CD4-positive, alpha-beta T cell (primary cell): Measurements from ENCODE around the gene SLC12A3. TPM values are rescaled to one million over a fixed set of nuclear protein-coding genes. Genes with fewer than 3 reads are reported as not detected.

Experiments
- ATAC-seq: fragments of 200-7000 bp; cut with Tn5 transposase; one replicate; pipeline ENCODE4 v1.10.0; 2022; ENCODE audit warnings: mild to moderate bottlenecking; ENCODE audit not compliant: poor library complexity
- CTCF ChIA-PET: fragments of 350-600 bp; sonication (Branson Sonifier 250); formaldehyde crosslinking; loops from one replicate; lab custom pipeline; 2021; ENCODE audit warnings: antibody characterized with exemption, inconsistent platforms; lab: Charles Lee
- POLR2A ChIA-PET: fragments of 350-600 bp; sonication (Branson Sonifier 250); formaldehyde crosslinking; loops from one replicate; lab custom pipeline; 2021; ENCODE audit warnings: antibody characterized with exemption, inconsistent platforms; lab: Charles Lee
- DNase-seq, 14 experiments: peaks; one replicate each; pipeline ENCODE4 v3.0.0-alpha.2; 2013 to 2020; ENCODE audit warnings: mixed read lengths in 2 of 14
- H3K27ac ChIP-seq, 2 donors: one replicate each; pipeline versions ENCODE4 v1.5.1 to v1.7.0; 2013; ENCODE audit warnings: low read length in 2 of 2, low read depth in 1 of 2, mild to moderate bottlenecking in 1 of 2
- H3K27me3 ChIP-seq, 2 experiments: 1 replicate in 1 of 2; 2 replicates in 1 of 2; pipeline versions ENCODE4 v1.6.1 to v1.7.0; 2013; ENCODE audit warnings: low read length in 2 of 2, control low read depth in 1 of 2, mild to moderate bottlenecking in 1 of 2, moderate library complexity in 1 of 2; ENCODE audit not compliant: insufficient read depth in 2 of 2, control insufficient read depth in 1 of 2
- H3K36me3 ChIP-seq: one replicate; pipeline ENCODE4 v1.6.1; 2013; ENCODE audit warnings: low read length, control low read depth; ENCODE audit not compliant: insufficient read depth
- H3K4me1 ChIP-seq: one replicate; pipeline ENCODE4 v1.6.1; 2013; ENCODE audit warnings: low read length, control low read depth; ENCODE audit not compliant: insufficient read depth
- H3K4me3 ChIP-seq: one replicate; pipeline ENCODE4 v1.5.1; 2013; ENCODE audit warnings: mild to moderate bottlenecking, low read length, moderate library complexity
- H3K9me3 ChIP-seq, 2 experiments: 1 replicate in 1 of 2; 2 replicates in 1 of 2; pipeline versions ENCODE4 v1.6.1 to v1.7.0; 2013; ENCODE audit warnings: low read length in 2 of 2, mild to moderate bottlenecking in 2 of 2, control low read depth in 1 of 2, moderate library complexity in 1 of 2; ENCODE audit not compliant: control insufficient read depth in 1 of 2, insufficient read depth in 1 of 2
- H3K27ac Mint-ChIP-seq: one replicate; pipeline ENCODE4 v1.8.0; 2020; ENCODE audit warnings: mixed read lengths
- H3K27me3 Mint-ChIP-seq: one replicate; pipeline ENCODE4 v1.8.0; 2021; ENCODE audit warnings: mixed read lengths
- H3K36me3 Mint-ChIP-seq: one replicate; pipeline ENCODE4 v1.8.0; 2021; ENCODE audit warnings: low read depth, mixed read lengths
- H3K4me1 Mint-ChIP-seq: one replicate; pipeline ENCODE4 v1.8.0; 2021; ENCODE audit warnings: low read depth, mixed read lengths
- H3K4me3 Mint-ChIP-seq: one replicate; pipeline ENCODE4 v1.8.0; 2020; ENCODE audit warnings: mild to moderate bottlenecking, mixed read lengths
- H3K9me3 Mint-ChIP-seq: one replicate; pipeline ENCODE4 v1.8.0; 2020; ENCODE audit warnings: mixed read lengths
- CTCF ChIP-seq: fragments of 200-600 bp; IDR thresholded peaks from one replicate; pipeline ENCODE4 v1.8.0; 2022; ENCODE audit warnings: antibody characterized with exemption, mild to moderate bottlenecking
- intact Hi-C, 2 experiments: fragments of 100-400 bp; cut with DNase I in 1 of 2; cut with micrococcal nuclease in 1 of 2; formaldehyde crosslinking; loops; one replicate each; pipeline versions ENCODE4 v1.15.1 to v1.9.0; 2023 to 2025; cut with DNase I, micrococcal nuclease
- total RNA-seq, 174 experiments: library from RNA in 2 of 174; stranded (reverse) in 2 of 174; gene quantifications; one replicate each; pipeline ENCODE4 v1.2.3 and lab custom pipeline; 2021 to 2026

SLC12A3 gene
- total RNA-seq, 2 experiments from 2014 or later, result not detected

- Mint-ChIP-seq H3K27me3 (no peaks in the 10 kb centered on the region), H3K4me1 (peaks cover 13% of the 10 kb centered on the region), H3K9me3 (no peaks in the 10 kb centered on the region), H3K4me3 (no peak overlapping the region), H3K27ac (peak overlapping the region; percentile 6), H3K36me3 (no peaks in the 10 kb centered on the region)
- TF ChIP-seq CTCF, result no peak
- DNase-seq, result peak in 3 of 14 experiments; percentile 69 to 80 (median 72)
- H3K27me3 ChIP-seq, result no peaks in the 10 kb centered on the region
- CTCF ChIA-PET, result no interaction called here
- H3K4me3 ChIP-seq, result no peak overlapping the region
- no peaks in the 10 kb centered on the region for H3K36me3 ChIP-seq
- POLR2A ChIA-PET, result no interaction called here
- ATAC-seq, result peak; percentile 37
- H3K27ac ChIP-seq, result peak overlapping the region; percentile 23 to 71
- peaks cover 24% of the 10 kb centered on the region for H3K4me1 ChIP-seq
- no peaks in the 10 kb centered on the region for H3K9me3 ChIP-seq
- intact Hi-C loops, result no loop called here
Observed at GRCh38 chr16:56916571-56917403, 51.8 kb downstream of the SLC12A3 start.

- TF ChIP-seq CTCF, result no peak
- Mint-ChIP-seq H3K27ac (no peak overlapping the region), H3K4me3 (no peak overlapping the region), H3K36me3 (no peaks in the 10 kb centered on the region), H3K9me3 (no peaks in the 10 kb centered on the region), H3K4me1 (peaks cover 13% of the 10 kb centered on the region), H3K27me3 (no peaks in the 10 kb centered on the region)
- Histone ChIP-seq H3K27ac (no peak overlapping the region), H3K36me3 (no peaks in the 10 kb centered on the region), H3K27me3 (no peaks in the 10 kb centered on the region), H3K4me1 (peaks cover 19% of the 10 kb centered on the region), H3K9me3 (no peaks in the 10 kb centered on the region), H3K4me3 (no peak overlapping the region)
- DNase-seq, result no peak
- ChIA-PET POLR2A (interaction anchor here (1.2 kb wide), 1 partner anchor 13 kb away, joined by 7 read pairs; no protein-coding TSS in a partner anchor), CTCF (no interaction called here)
- intact Hi-C loops, result no loop called here
- ATAC-seq, result no peak
Observed at GRCh38 chr16:56918467-56919012, 53.5 kb downstream of the SLC12A3 start.

GRCh38 chr16:56919099-56919800 lies 54.2 kb downstream of the SLC12A3 start:
- Mint-ChIP-seq H3K9me3 (no peaks in the 10 kb centered on the region), H3K27ac (no peak overlapping the region), H3K36me3 (no peaks in the 10 kb centered on the region), H3K4me3 (no peak overlapping the region), H3K27me3 (no peaks in the 10 kb centered on the region), H3K4me1 (peaks cover 13% of the 10 kb centered on the region)
- H3K4me1 ChIP-seq, result peaks cover 21% of the 10 kb centered on the region
- ATAC-seq (no peak), DNase-seq (no peak)
- intact Hi-C loops, result no loop called here
- no peaks in the 10 kb centered on the region for H3K9me3 ChIP-seq
- ChIA-PET POLR2A (interaction anchor here (3.8 kb wide), 1 partner anchor 12 kb away, joined by 20 read pairs; the partner anchor contains the start of gene HERPUD1), CTCF (no interaction called here)
- H3K27ac ChIP-seq, result no peak overlapping the region
- H3K27me3 ChIP-seq, result no peaks in the 10 kb centered on the region
- H3K4me3 ChIP-seq, result no peak overlapping the region
- no peak for TF ChIP-seq CTCF
- H3K36me3 ChIP-seq, result no peaks in the 10 kb centered on the region
